HG03571 (cell line): ENCODE results near the gene MCM9.

Source experiments
- ATAC-seq: cut with Tn5 transposase; IDR thresholded peaks from one replicate; pipeline ENCODE4 v1.9.1; 2021; ENCODE audit not compliant: unreplicated experiment

The MCM9 gene

GRCh38 chr6:118933855-118934460 is 1.0 kb downstream of the MCM9 start:
- peak; percentile 3 for ATAC-seq

- ATAC-seq, result no peak
Observed at GRCh38 chr6:118932421-118932820, 2.5 kb downstream of the MCM9 start.

GRCh38 chr6:118931436-118931835 is 3.5 kb downstream of the MCM9 start:
- no peak for ATAC-seq

- no peak for ATAC-seq
Observed at GRCh38 chr6:118930680-118931079, 4.3 kb downstream of the MCM9 start.

GRCh38 chr6:118923035-118923434 is 11.9 kb downstream of the MCM9 start:
- no peak for ATAC-seq

- ATAC-seq, result no peak
Observed at GRCh38 chr6:118921084-118921483, 13.9 kb downstream of the MCM9 start.

- ATAC-seq, result no peak
Observed at GRCh38 chr6:118918329-118918725, 16.6 kb downstream of the MCM9 start.

- no peak for ATAC-seq
Observed at GRCh38 chr6:118917546-118918328, 17.2 kb downstream of the MCM9 start.

- no peak for ATAC-seq
Observed at GRCh38 chr6:118914598-118914997, 20.4 kb downstream of the MCM9 start.

- no peak for ATAC-seq
Observed at GRCh38 chr6:118913161-118913560, 21.8 kb downstream of the MCM9 start.

- ATAC-seq, result no peak
Observed at GRCh38 chr6:118912646-118913045, 22.3 kb downstream of the MCM9 start.

GRCh38 chr6:118908441-118908840 is 26.5 kb downstream of the MCM9 start:
- ATAC-seq, result no peak

- no peak for ATAC-seq
Observed at GRCh38 chr6:118905851-118906250, 29.1 kb downstream of the MCM9 start.

- ATAC-seq, result no peak
Observed at GRCh38 chr6:118905084-118905483, 29.9 kb downstream of the MCM9 start.

GRCh38 chr6:118903691-118904090 is 31.3 kb downstream of the MCM9 start:
- ATAC-seq, result no peak

- no peak for ATAC-seq
Observed at GRCh38 chr6:118903138-118903537, 31.8 kb downstream of the MCM9 start.

- no peak for ATAC-seq
Observed at GRCh38 chr6:118902726-118903125, 32.2 kb downstream of the MCM9 start.

- ATAC-seq, result no peak
Observed at GRCh38 chr6:118899948-118900347, 35.0 kb downstream of the MCM9 start.

GRCh38 chr6:118897386-118897785 is 37.6 kb downstream of the MCM9 start:
- ATAC-seq, result no peak

GRCh38 chr6:118896339-118897136 is 38.4 kb downstream of the MCM9 start:
- ATAC-seq, result peak; percentile 17

GRCh38 chr6:118895859-118896258 is 39.1 kb downstream of the MCM9 start:
- ATAC-seq, result no peak

GRCh38 chr6:118895261-118895560 is 39.7 kb downstream of the MCM9 start:
- ATAC-seq, result no peak
